ENCODE measurements around the gene GPR31.

- TF ChIP-seq CTCF (IDR thresholded peaks at IDR 0.05; ENCODE audit: low read length): no peak
- no peak for TF ChIP-seq EZH2 (optimal IDR thresholded peaks at IDR 0.05; ENCODE audit: low read depth, low read length)
Measured at GRCh38 chr6:167151648-167152047, 6.1 kb downstream of the GPR31 start.

Data from MM.1S (cell line).